Esophagus squamous epithelium (tissue), 4 donors: ENCODE results near the gene TRDMT1.

Source experiments
- POLR2A ChIP-seq, 4 donors: fragments of 450-650 bp; IDR thresholded peaks; one replicate each; pipeline ENCODE4 v1.6.1; 2017; ENCODE audit warnings: antibody characterized with exemption in 4 of 4, mild to moderate bottlenecking in 4 of 4, moderate library complexity in 3 of 4
- TF ChIP-seq, protein P1 (sequence below), 6 experiments: fragments of 450-650 bp in 4 of 6; fragments of 200-600 bp in 2 of 6; sonication (generic) in 2 of 6; IDR thresholded peaks; one replicate each; pipeline ENCODE4 v1.5.1; 2016 to 2019; ENCODE audit warnings: antibody characterized with exemption in 6 of 6, mild to moderate bottlenecking in 4 of 6, moderate library complexity in 4 of 6

DNA sequence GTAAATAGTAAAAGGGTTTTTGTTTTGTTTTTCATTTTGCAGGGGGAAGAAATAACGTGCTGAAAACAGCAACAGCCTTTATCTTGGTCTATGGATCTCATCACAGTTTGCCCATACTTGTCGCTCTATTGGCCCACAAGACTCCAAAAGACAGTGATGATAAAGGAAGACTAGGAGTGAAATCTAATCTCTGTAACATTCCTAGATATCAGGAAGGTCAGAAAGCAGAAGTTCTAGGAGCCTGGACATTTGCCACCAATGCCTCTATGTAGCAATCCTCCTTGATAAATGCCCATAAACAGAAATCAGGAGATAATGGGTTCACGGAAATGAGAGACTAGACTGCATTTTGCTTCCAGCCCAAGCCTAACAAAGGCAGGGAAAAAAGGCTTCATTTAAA lies 80.8 kb downstream of the TRDMT1 start:
- TF ChIP-seq, protein P1, sequence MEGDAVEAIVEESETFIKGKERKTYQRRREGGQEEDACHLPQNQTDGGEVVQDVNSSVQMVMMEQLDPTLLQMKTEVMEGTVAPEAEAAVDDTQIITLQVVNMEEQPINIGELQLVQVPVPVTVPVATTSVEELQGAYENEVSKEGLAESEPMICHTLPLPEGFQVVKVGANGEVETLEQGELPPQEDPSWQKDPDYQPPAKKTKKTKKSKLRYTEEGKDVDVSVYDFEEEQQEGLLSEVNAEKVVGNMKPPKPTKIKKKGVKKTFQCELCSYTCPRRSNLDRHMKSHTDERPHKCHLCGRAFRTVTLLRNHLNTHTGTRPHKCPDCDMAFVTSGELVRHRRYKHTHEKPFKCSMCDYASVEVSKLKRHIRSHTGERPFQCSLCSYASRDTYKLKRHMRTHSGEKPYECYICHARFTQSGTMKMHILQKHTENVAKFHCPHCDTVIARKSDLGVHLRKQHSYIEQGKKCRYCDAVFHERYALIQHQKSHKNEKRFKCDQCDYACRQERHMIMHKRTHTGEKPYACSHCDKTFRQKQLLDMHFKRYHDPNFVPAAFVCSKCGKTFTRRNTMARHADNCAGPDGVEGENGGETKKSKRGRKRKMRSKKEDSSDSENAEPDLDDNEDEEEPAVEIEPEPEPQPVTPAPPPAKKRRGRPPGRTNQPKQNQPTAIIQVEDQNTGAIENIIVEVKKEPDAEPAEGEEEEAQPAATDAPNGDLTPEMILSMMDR (IDR thresholded peaks at IDR 0.05), result no peak
- no peak for TF ChIP-seq POLR2A (IDR thresholded peaks at IDR 0.05)
